Omental fat pad (tissue), 4 donors: ENCODE measurements around the gene OCSTAMP. TPM values are rescaled to one million over a fixed set of nuclear protein-coding genes. Genes with fewer than 3 reads are reported as not detected.

ENCODE experiments used
- ATAC-seq: fragments of 150-250 bp; one replicate; pipeline ENCODE4 v1.9.1; 2016; ENCODE audit warnings: mild to moderate bottlenecking, moderate library complexity; ENCODE audit not compliant: low FRiP score
- DNase-seq: peaks from one replicate; pipeline ENCODE4 v3.0.0-alpha.2; 2019; ENCODE audit warnings: low spot score
- total RNA-seq, 4 donors: library from RNA; depleted of rRNA; stranded (reverse); fragments of >200 nt; gene quantifications; one replicate each; pipeline ENCODE4 v1.1.0, GENCODE V29; 2016
- TF ChIP-seq, protein P1 (sequence below), 3 donors: fragments of 450-650 bp; IDR thresholded peaks; one replicate each; pipeline ENCODE4 v1.5.1; 2016 to 2017; ENCODE audit warnings: antibody characterized with exemption in 3 of 3, mild to moderate bottlenecking in 3 of 3, moderate library complexity in 2 of 3

The OCSTAMP gene
- total RNA-seq, 4 donors from 2014 or later: 0.24 TPM; not detected in 3

DNA sequence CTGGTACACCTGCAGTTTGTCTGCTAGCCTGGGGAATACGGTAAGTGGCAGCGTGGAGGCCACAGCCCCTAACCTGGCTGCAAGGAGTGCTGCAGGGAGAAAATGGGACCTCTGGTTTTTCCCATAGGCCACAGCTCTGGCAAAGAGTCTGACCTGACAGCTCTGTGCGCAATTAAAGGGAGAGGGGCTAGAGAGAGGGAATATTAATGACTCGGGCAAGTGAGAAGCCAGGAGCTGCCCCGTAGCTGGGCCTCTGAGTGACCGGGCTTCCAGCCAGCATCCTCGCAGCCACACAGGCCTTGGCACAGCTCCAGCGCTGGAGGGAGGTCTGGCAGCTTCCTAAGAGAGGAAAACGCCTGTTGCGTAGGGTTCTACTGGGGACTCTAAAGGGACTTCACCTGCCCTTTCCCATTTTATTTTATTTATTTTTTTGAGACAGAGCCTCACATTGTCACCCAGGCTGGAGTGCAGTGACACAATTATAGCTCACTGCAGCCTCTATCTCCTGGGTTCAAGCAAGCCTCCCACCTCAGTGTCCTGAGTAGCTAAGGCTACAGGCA lies 18.2 kb upstream of the OCSTAMP start:
- DNase-seq (peak; percentile 38), ATAC-seq (no peak)
- TF ChIP-seq, protein P1, sequence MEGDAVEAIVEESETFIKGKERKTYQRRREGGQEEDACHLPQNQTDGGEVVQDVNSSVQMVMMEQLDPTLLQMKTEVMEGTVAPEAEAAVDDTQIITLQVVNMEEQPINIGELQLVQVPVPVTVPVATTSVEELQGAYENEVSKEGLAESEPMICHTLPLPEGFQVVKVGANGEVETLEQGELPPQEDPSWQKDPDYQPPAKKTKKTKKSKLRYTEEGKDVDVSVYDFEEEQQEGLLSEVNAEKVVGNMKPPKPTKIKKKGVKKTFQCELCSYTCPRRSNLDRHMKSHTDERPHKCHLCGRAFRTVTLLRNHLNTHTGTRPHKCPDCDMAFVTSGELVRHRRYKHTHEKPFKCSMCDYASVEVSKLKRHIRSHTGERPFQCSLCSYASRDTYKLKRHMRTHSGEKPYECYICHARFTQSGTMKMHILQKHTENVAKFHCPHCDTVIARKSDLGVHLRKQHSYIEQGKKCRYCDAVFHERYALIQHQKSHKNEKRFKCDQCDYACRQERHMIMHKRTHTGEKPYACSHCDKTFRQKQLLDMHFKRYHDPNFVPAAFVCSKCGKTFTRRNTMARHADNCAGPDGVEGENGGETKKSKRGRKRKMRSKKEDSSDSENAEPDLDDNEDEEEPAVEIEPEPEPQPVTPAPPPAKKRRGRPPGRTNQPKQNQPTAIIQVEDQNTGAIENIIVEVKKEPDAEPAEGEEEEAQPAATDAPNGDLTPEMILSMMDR (IDR thresholded peaks at IDR 0.05): no peak

GRCh38 chr20:46566125-46566524 lies 15.7 kb upstream of the OCSTAMP start:
- DNase-seq: no peak
- ATAC-seq: no peak
- TF ChIP-seq, protein P1 (IDR thresholded peaks at IDR 0.05): no peak

GRCh38 chr20:46564241-46564957 lies 13.9 kb upstream of the OCSTAMP start:
- TF ChIP-seq, protein P1 (IDR thresholded peaks at IDR 0.05): no peak
- DNase-seq (no peak), ATAC-seq (no peak)

- no peak for ATAC-seq
These were observed 13.4 kb upstream of the OCSTAMP start for GRCh38 chr20:46563860-46564221.

GRCh38 chr20:46563170-46563859 lies 12.9 kb upstream of the OCSTAMP start:
- ATAC-seq (no peak), DNase-seq (no peak)
- TF ChIP-seq, protein P1 (IDR thresholded peaks at IDR 0.05): no peak

More at GRCh38 chr20:46563860-46564221, 13.4 kb upstream of the OCSTAMP start:
- TF ChIP-seq, protein P1 (IDR thresholded peaks at IDR 0.05): no peak
- no peak for DNase-seq

DNA sequence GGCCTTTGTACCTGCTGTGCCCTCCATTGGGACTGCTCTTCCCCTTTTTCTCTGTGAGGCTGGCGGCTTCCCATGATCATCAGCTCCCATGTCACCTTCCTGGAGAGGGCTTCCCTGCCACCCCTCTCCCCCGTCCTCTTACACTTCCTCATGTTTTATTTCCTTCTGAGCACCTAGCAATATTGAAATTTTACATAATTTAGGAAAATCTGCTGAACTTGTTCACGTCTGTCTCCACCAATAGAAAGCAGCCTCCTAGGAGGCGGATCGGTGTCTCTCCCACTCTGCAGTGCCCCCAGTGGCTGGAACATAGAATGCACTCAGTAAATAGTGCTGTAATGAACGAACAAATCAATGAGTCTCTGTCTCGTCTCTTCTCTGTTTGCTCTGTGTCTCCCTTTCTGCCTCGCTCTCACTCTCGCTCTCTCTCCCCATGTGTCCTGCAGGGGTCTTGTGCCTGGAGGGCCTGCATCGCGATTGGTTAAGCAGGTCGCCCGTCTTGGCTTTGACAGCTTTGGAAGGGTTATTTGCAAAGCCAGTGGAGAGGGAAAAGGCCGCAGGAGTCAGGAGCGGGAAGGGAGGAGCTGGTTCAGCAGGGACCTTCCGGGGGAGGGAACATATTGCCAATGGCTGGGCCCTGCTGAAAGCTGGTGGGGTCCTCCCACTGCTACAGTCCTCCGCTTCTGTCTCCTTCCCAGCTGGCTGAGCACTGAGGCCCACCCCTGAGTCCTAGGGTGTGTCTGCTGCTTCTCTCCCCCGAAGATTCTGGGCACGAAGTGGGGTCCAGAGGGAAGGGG lies 12.1 kb upstream of the OCSTAMP start:
- peak; percentile 86 for ATAC-seq
- TF ChIP-seq, protein P1 (IDR thresholded peaks at IDR 0.05): peak in 1 of 3 donors; percentile 20
- peak; percentile 83 for DNase-seq
